HG03060 (cell line): ENCODE results near the gene MADCAM1.
"Not testable (repeated sequence)": the region's sequence is repeated elsewhere in the genome, so short reads cannot be mapped to it uniquely, and the experiment has no call there.

Source experiments
- ATAC-seq: cut with Tn5 transposase; IDR thresholded peaks from one replicate; pipeline ENCODE4 v1.9.1; 2021; ENCODE audit warnings: low read depth, moderate number of reproducible peaks; ENCODE audit not compliant: unreplicated experiment

The MADCAM1 gene

GRCh38 chr19:464208-464545 lies 32.1 kb upstream of the MADCAM1 start:
- ATAC-seq, result no peak

DNA sequence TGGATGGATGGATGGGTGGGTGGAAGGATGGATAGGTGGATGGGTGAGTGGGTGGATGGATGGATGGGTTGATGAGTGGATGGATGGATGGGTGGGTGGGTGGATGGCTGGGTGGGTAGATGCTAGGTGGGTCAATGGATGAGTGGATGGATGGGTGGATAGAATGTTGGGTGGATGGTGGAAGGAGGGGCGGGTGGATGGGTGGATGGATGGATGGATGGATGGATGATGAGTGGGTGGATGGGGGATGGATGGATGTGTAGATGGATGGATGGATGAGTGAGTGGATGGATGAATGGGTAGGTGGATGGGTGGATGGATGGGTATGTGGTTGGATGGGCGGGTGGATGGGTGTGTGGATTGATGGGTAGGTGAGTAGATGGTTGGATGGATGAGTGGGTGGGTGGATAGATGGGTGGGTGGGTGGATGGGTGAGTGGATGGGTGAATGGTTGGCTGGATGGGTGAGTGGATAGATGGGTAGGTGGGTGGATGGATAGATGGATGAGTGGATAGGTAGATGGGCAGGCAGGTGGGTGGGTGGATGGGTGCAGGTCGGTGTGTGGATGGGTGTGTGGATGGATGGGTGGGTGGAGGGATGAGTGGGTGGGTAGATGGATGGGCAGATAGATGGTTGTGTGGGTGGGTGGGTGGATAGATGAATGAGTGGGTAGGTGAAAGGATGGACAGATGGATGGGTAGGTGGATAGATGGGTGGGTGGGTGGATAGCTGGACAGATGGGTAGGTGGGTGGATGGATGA lies 31.1 kb upstream of the MADCAM1 start:
- ATAC-seq, result no peak

DNA sequence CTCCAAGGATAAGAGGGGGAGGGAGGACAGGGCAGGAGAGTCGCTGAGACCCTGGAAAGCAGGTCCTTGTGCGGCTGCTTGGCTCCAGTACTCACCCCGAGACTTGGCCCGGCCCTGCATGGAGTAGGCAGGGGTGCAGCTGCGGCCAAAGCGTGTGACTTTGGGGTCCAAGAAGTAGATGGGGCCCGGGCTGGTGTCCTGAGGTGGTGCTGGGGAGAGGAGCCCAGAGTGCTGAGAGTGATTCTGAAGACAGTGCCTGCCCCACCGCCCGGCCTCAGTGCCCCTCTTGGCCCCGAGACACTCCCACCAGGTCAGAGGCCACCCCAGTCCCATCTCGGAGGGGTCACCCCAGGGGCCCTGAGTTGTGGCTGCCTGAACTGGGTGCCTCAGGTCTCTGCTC lies 28.7 kb upstream of the MADCAM1 start:
- no peak for ATAC-seq

- ATAC-seq, result no peak
Measured at GRCh38 chr19:468587-469256, 27.6 kb upstream of the MADCAM1 start.

DNA sequence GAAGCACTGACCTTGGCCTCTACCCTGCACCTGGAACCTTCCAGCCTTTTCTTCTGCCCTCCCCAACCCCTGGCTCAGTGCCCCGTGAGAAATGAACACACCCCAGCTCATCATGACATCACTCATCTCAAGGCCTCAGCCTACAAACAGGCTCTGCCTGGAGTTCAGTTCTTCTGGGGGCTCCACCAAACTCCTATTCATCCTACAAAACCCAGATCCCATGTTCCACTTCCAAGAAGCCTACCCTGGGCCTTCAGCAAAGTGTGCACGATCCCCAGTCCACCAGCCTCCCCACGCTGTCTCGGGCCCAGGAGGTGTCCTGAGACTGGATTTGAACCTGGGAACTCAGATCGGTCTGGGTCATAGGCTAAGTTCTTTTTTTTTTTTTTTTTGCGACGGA lies 26.5 kb upstream of the MADCAM1 start:
- no peak for ATAC-seq

- no peak for ATAC-seq
Measured at GRCh38 chr19:470701-471100, 25.6 kb upstream of the MADCAM1 start.

- ATAC-seq, result no peak
Measured at GRCh38 chr19:472005-472858, 24.1 kb upstream of the MADCAM1 start.

GRCh38 chr19:474126-475078 lies 21.9 kb upstream of the MADCAM1 start:
- no peak for ATAC-seq

- no peak for ATAC-seq
Measured at GRCh38 chr19:475360-475759, 20.9 kb upstream of the MADCAM1 start.

DNA sequence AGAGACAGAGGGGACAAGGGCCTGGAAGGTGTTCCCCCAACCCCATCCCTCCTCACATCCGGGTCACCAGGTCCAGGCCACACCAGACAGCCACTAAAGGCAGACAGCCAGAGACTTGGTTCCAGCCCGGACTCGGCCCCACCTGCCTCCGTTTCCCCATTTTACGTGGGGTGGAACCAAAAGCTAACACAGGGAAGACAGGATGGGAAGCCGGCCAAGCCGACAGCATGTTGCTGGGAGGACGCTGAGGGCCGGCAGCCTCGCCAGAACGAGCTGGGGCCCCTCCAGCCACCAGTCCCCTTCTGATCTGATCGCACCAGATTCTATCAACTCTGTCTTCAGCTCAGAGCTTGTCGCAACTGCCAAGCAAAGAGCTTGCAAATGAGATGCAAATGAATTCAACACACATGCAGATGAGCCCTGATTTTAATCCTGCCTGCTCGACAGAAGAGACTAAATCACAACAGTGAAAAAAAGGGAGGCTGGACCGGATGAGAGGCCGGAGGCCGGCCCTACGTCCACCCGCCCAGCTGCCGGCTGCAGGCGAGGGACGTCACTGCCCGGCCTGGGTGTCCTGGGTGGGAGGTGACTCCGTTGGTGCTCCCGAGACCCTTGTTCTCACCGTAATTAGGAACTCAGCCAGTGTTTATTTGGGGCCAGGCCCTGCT lies 17.9 kb upstream of the MADCAM1 start:
- ATAC-seq, result no peak

- no peak for ATAC-seq
Measured at GRCh38 chr19:478976-479375, 17.3 kb upstream of the MADCAM1 start.

GRCh38 chr19:480016-480855 lies 16.1 kb upstream of the MADCAM1 start:
- ATAC-seq, result no peak

DNA sequence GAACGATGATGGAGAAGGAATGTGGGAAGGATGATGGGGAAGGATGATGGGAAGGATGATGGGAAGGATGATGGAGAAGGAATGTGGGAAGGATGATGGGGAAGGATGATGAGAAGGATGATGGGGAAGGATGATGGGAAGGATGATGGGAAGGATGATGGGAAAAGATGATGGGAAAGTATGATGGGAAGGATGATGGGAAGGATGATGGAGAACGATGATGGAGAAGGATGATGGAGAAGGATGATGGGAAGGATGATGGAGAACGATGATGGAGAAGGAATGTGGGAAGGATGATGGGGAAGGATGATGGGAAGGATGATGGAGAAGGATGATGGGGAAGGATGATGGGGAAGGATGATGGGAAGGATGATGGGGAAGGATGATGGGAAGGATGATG lies 15.2 kb upstream of the MADCAM1 start:
- ATAC-seq, result not testable (repeated sequence)

- ATAC-seq, result no peak
Measured at GRCh38 chr19:482186-483041, 13.9 kb upstream of the MADCAM1 start.

- ATAC-seq, result no peak
Measured at GRCh38 chr19:483332-484072, 12.8 kb upstream of the MADCAM1 start.

DNA sequence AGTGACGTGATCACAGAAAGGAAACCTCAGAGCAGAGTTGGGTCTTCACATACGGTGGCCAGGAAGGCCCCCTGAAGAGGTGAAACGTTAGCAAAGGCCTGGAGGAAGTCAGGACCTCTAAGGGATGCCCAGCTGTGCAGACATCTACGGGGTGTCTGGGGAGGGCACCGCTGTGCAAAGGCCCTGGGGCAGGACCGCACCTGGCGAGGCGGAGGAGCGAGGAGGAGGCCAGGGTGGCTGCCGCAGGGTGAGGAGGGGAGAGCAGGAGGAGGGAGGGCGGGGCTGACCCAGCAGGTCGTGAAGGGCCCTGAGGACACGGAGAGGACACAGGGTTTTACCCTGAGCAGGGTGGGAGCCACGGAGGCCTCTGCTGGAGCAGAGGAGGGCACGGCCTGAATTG lies 11.8 kb upstream of the MADCAM1 start:
- no peak for ATAC-seq

DNA sequence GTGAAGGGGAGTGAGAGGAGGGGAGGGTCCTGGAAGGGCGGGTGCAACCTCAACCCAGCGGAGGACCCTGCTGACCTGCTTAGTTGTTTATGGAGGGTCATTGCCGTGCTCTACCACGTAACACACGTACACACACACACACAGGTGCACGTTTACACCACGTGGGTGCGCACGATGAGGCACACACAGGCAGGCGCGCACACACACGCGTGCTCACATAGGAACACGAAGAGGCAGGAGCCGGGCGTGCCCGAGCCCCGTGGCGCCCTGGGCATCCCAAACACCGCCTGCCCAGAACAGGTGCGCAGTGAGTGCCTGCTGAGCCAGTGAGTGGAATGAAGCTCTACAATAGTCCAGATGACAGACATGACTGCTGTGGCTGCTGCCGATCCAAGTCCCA lies 11.2 kb upstream of the MADCAM1 start:
- no peak for ATAC-seq
